ENCODE results near the gene HSPB6. TPM values are rescaled to one million over a fixed set of nuclear protein-coding genes. Genes with fewer than 3 reads are reported as not detected.

Gene HSPB6
- total and polyA plus RNA-seq, 4 donors, result 2.7 to 17.7 (median 5.6) TPM

- peaks cover 6 to 53% (median 37%) of the 10 kb centered on the region in 4 donors for H3K4me1 ChIP-seq (ENCODE audit: control insufficient read depth in 4 of 4, insufficient read depth in 4 of 4, low read length in 3 of 4)
- TF ChIP-seq MAX (IDR thresholded peaks at IDR 0.05) (no peak), JUND (IDR thresholded peaks at IDR 0.05) (no peak), RAD21 (IDR thresholded peaks at IDR 0.05) (peak; percentile 37 to 53), CTCF (IDR thresholded peaks at IDR 0.05; ENCODE audit: low read depth, low read length, missing input control) (peak; percentile 28), RXRA (IDR thresholded peaks at IDR 0.05) (peak in 1 of 2 donors; percentile 6), ZBTB33 (IDR thresholded peaks at IDR 0.05) (no peak), ATF3 (IDR thresholded peaks at IDR 0.05) (peak; percentile 32), HNF4A (conservative IDR thresholded peaks at IDR 0.05) (peak in 1 of 2 donors; percentile 12), SP1 (IDR thresholded peaks at IDR 0.05) (peak; percentile 56)
- peak overlapping the region in 1 of 2 donors; percentile 77 for H3K9ac ChIP-seq (ENCODE audit: low read depth in 1 of 2, low read length in 2 of 2)
- peaks cover 0 to 3% (median 0%) of the 10 kb centered on the region in 4 donors for H3K36me3 ChIP-seq (ENCODE audit: control insufficient read depth in 4 of 4, insufficient read depth in 3 of 4, low read depth in 1 of 4, low read length in 3 of 4)
- peak; percentile 91 for DNase-seq (ENCODE audit: low spot score)
- H3K9me3 ChIP-seq (ENCODE audit: control insufficient read depth in 4 of 4, low read length in 3 of 4), result no peaks in the 10 kb centered on the region
- H3K27me3 ChIP-seq (ENCODE audit: control insufficient read depth in 4 of 4, insufficient read depth in 4 of 4, low read length in 3 of 4), result no peaks in the 10 kb centered on the region
- WGBS, result 11% methylated on average over 41 of the region's 41 CpGs
- H3K4me3 ChIP-seq (ENCODE audit: low read depth in 1 of 3, low read length in 3 of 3), result peak overlapping the region; percentile 70 to 82 (median 81)
- peak overlapping the region; percentile 98 to 99 for H3K27ac ChIP-seq (ENCODE audit: low read depth in 1 of 2, low read length in 2 of 2)
Observed at GRCh38 chr19:35744430-35745327, 12.2 kb downstream of the HSPB6 start.

- TF ChIP-seq FOXA2 (IDR thresholded peaks at IDR 0.05), result no peak
Observed at GRCh38 chr19:35743640-35744429, 13.0 kb downstream of the HSPB6 start.

More at GRCh38 chr19:35743640-35744429, 13.0 kb downstream of the HSPB6 start:
- 93% methylated on average over 19 of the region's 19 CpGs for WGBS
- peak overlapping the region in 1 of 2 donors; percentile 99 for H3K27ac ChIP-seq (ENCODE audit: low read depth in 1 of 2, low read length in 2 of 2)
- no peak for DNase-seq (ENCODE audit: low spot score)
- H3K4me3 ChIP-seq (ENCODE audit: low read depth in 1 of 3, low read length in 3 of 3), result no peak overlapping the region
- H3K27me3 ChIP-seq (ENCODE audit: control insufficient read depth in 4 of 4, insufficient read depth in 4 of 4, low read length in 3 of 4), result no peaks in the 10 kb centered on the region
- H3K9me3 ChIP-seq (ENCODE audit: control insufficient read depth in 4 of 4, low read length in 3 of 4), result no peaks in the 10 kb centered on the region
- H3K9ac ChIP-seq (ENCODE audit: low read depth in 1 of 2, low read length in 2 of 2), result no peak overlapping the region
- peaks cover 0 to 4% (median 1%) of the 10 kb centered on the region in 4 donors for H3K36me3 ChIP-seq (ENCODE audit: control insufficient read depth in 4 of 4, insufficient read depth in 3 of 4, low read depth in 1 of 4, low read length in 3 of 4)
- peaks cover 11 to 58% (median 35%) of the 10 kb centered on the region in 4 donors for H3K4me1 ChIP-seq (ENCODE audit: control insufficient read depth in 4 of 4, insufficient read depth in 4 of 4, low read length in 3 of 4)
